ENCODE measurements around the gene SLC4A11. TPM values are rescaled to one million over a fixed set of nuclear protein-coding genes. Genes with fewer than 3 reads are reported as not detected.

SLC4A11 gene
- total RNA-seq, 4 donors from 2014 or later: 7.2 to 24.7 (median 17.7) TPM

DNA sequence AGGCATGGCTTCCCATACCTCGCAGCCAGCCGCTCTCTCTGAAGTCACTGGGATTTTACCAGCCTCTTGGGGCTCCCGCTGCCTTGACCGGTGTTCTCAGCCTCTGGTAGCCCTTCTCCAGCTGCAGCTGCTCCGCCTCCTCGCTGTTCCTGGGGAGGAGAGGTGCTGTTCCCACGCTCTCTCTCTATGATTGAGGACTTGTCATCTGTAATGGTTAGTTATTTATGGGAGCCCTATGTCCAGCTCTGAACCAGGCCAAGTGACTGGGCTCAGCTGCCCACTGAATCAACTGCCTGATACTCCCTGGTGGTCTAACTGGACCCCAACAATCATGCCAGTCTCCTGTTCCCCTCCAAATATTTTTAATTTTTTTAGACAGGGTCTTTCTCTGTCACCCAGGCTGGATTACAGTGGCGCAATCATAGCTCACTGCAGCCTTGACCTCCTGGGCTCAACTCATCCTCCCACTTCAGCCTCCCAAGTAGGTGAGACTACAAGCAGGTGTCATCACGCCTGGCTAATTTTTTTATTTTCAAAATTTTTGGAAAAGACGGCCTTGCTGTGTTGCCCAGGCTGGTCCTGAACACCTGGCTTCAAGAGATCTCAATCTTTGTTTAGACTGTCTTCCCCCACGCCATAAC, 4.8 kb upstream of the SLC4A11 start:
- TF ChIP-seq, protein P1, sequence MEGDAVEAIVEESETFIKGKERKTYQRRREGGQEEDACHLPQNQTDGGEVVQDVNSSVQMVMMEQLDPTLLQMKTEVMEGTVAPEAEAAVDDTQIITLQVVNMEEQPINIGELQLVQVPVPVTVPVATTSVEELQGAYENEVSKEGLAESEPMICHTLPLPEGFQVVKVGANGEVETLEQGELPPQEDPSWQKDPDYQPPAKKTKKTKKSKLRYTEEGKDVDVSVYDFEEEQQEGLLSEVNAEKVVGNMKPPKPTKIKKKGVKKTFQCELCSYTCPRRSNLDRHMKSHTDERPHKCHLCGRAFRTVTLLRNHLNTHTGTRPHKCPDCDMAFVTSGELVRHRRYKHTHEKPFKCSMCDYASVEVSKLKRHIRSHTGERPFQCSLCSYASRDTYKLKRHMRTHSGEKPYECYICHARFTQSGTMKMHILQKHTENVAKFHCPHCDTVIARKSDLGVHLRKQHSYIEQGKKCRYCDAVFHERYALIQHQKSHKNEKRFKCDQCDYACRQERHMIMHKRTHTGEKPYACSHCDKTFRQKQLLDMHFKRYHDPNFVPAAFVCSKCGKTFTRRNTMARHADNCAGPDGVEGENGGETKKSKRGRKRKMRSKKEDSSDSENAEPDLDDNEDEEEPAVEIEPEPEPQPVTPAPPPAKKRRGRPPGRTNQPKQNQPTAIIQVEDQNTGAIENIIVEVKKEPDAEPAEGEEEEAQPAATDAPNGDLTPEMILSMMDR (IDR thresholded peaks at IDR 0.05): no peak
- no peak for TF ChIP-seq POLR2A (IDR thresholded peaks at IDR 0.05)
- Histone ChIP-seq H3K27ac (no peak overlapping the region), H3K36me3 (no peaks in the 10 kb centered on the region), H3K27me3 (peaks cover 0 to 52% (median 0%) of the 10 kb centered on the region in 4 donors), H3K4me3 (no peak overlapping the region), H3K9me3 (no peaks in the 10 kb centered on the region), H3K4me1 (peaks cover 7 to 35% (median 19%) of the 10 kb centered on the region in 3 donors)
- no peak for DNase-seq
- intact Hi-C loops (cut with DNase I): no loop called here
- WGBS, 2 donors: 75 to 87% methylated on average over 11 of the region's 11 CpGs

DNA sequence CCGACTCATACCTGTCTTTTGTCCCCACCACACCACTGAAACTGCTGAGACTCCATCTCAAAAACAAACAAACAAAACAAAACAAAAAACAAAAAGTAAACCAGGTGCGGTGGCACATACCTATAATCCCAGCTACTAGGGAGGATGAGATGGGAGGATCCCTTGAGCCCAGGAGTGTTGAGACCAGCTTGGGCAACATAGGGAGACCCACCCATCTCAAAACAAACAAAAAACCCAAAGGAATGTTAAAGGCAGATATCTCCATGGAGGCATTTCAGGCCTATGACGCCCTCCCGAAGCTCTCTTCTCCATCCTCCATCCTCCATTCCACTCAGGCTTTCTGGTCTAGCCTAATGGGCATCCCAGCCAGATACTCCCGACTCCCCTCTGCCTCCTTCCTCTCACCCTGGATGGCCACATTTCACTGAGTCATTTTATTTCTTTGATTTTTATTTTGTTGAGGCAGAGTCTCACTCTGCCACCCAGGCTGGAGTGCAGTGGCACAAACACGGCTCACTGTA, 3.2 kb upstream of the SLC4A11 start:
- intact Hi-C loops (cut with DNase I): no loop called here
- TF ChIP-seq POLR2A (IDR thresholded peaks at IDR 0.05): no peak
- TF ChIP-seq, protein P1 (IDR thresholded peaks at IDR 0.05): no peak
- Histone ChIP-seq H3K4me1 (peaks cover 14 to 42% (median 25%) of the 10 kb centered on the region in 3 donors), H3K9me3 (no peaks in the 10 kb centered on the region), H3K27ac (no peak overlapping the region), H3K27me3 (peaks cover 0 to 58% (median 0%) of the 10 kb centered on the region in 4 donors), H3K36me3 (no peaks in the 10 kb centered on the region), H3K4me3 (no peak overlapping the region)
- no peak for DNase-seq
- 67 to 77% methylated on average over 5 to 6 of the region's 6 CpGs for WGBS, 2 donors

DNA sequence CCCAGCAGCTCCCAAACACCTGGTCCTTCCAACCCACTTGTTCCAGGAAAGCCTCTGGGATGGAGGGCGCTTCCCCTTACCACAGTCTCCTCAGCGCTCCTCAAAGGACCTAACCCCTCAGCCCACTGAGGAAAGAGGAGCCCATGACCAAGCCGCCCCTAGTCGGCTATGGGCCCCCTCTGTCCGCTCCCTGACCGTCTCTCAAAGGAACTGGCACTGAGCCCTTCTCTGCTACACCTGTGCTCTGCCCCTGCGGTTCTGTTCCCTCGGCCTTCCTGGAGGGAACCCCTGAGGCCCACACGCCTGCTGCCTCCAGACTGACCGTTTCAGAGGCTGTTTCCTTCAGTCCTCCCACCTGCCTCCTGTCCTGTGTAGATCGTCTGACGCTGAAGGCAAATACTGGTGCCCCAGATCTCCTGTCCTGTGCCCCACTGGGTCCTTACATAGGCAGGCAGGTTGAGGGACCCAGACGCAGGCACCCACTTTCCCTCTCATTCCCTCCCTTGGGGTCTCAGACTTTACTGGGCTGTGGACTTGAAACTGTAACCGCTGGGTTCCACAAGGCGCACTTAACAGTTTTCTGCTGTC, 1.9 kb upstream of the SLC4A11 start:
- Histone ChIP-seq H3K27me3 (peaks cover 0 to 72% (median 0%) of the 10 kb centered on the region in 4 donors), H3K4me3 (peak overlapping the region; percentile 58 to 93 (median 80)), H3K27ac (no peak overlapping the region), H3K4me1 (peaks cover 16 to 55% (median 36%) of the 10 kb centered on the region in 3 donors), H3K36me3 (no peaks in the 10 kb centered on the region), H3K9me3 (no peaks in the 10 kb centered on the region)
- DNase-seq: no peak
- 77 to 91% methylated on average over 7 to 11 of the region's 15 CpGs for WGBS, 2 donors
- intact Hi-C loops (cut with DNase I): no loop called here
- TF ChIP-seq POLR2A (IDR thresholded peaks at IDR 0.05): no peak
- TF ChIP-seq, protein P1 (IDR thresholded peaks at IDR 0.05): no peak

DNA sequence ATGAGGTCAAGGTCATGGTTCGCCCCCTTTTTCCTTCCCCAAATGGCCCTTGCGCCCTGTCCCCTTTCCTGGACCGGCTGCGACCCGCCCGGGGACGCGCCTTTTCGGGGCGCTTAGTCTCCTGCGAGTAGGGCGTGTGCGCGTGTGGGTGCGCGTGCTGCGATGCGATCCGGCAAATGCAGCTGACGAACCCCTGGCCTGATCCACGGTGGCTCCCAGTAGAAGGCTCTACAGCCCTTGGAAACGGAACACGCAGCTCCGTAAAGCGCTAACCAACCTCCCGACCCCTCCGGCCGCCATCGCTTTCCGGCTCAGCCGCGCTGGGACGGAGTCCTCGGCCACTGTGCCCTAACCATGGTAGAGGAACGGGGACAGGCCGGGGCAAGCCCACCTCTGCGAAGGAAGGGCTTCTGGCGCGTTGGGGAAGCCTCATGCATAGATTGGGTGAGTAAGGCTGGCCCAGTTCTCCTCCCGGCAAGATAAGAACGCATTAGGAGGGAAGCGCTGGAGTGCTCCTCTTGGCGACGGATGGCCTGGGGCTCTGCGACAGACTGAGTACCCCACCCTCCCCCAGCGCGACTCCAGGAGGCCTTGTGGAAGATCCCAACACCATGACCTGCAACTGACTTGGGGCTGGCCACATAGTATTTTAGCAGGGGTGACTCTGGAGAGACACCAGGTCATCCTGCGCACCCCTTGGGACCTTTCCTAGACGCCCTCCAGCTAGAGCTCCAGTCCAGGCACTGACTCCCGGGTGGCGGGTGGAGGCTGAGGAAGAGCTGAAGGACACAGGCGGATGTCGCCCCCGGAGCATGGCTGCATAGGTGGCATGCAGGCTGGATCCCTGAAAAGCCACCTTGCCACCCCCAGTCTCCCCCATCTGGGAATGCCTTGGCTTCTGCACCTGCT, 1.1 kb upstream of the SLC4A11 start:
- Histone ChIP-seq H3K36me3 (no peaks in the 10 kb centered on the region), H3K27me3 (peaks cover 0 to 78% (median 0%) of the 10 kb centered on the region in 4 donors), H3K4me1 (peaks cover 23 to 62% (median 39%) of the 10 kb centered on the region in 3 donors), H3K9me3 (no peaks in the 10 kb centered on the region), H3K27ac (peak overlapping the region; percentile 74 to 82 (median 79)), H3K4me3 (peak overlapping the region; percentile 58 to 93 (median 80))
- no peak for TF ChIP-seq POLR2A (IDR thresholded peaks at IDR 0.05)
- TF ChIP-seq, protein P1 (IDR thresholded peaks at IDR 0.05): no peak
- WGBS, 2 donors: 3 to 15% methylated on average over 18 to 32 of the region's 54 CpGs
- intact Hi-C loops (cut with DNase I): no loop called here
- no peak for DNase-seq

Measured in esophagus squamous epithelium (tissue), 5 donors.